SK-N-SH (cell line): ENCODE data around the gene CDK14. TPM values are rescaled to one million over a fixed set of nuclear protein-coding genes. Genes with fewer than 3 reads are reported as not detected.
A peak's percentile ranks its signal among the peaks of the same experiment; 100 is the strongest.

Source experiments
- CTCF ChIA-PET: fragments of 300-600, 350-600 bp; formaldehyde crosslinking; extraction: SDS; loops from one replicate; lab custom pipeline; 2021; lab: Yijun Ruan, JAX
- POLR2A ChIA-PET: fragments of 350-600 bp; sonication (Branson Sonifier 250); formaldehyde crosslinking; extraction: SDS; loops from one replicate; lab custom pipeline; 2020; ENCODE audit warnings: antibody characterized with exemption, inconsistent platforms; lab: Yijun Ruan, JAX
- DNase-seq: peaks from one replicate; pipeline ENCODE4 v3.0.0; 2012
- H2AFZ ChIP-seq: fragments of 200-600 bp; sonication (generic); 2 replicates; pipeline ENCODE4 v1.8.1; 2016; ENCODE audit warnings: antibody characterized with exemption, mild to moderate bottlenecking, low read depth
- H3F3A ChIP-seq: fragments of 200-600 bp; sonication (generic); replicated peaks from 2 replicates; pipeline ENCODE3; 2016; ENCODE audit warnings: antibody characterized with exemption, mild to moderate bottlenecking; ENCODE audit not compliant: insufficient read depth
- H3K27ac ChIP-seq, 2 experiments: fragments of 200-500 bp in 1 of 2; fragments of 200-600 bp in 1 of 2; sonication (Bioruptor generic) in 1 of 2; sonication (generic), shearing (Covaris generic) in 1 of 2; 2 replicates each; pipeline versions ENCODE4 v1.5.1 to v1.6.1; 2014 to 2016; ENCODE audit warnings: low read depth in 2 of 2, inconsistent platforms in 1 of 2, low read length in 1 of 2, mild to moderate bottlenecking in 1 of 2, mixed read lengths in 1 of 2
- H3K27me3 ChIP-seq: fragments of 200-600 bp; sonication (generic), shearing (Covaris generic); 2 replicates; pipeline ENCODE4 v1.6.1; 2016; ENCODE audit warnings: mixed run types; ENCODE audit not compliant: insufficient read depth
- H3K36me3 ChIP-seq, 2 experiments: fragments of 200-500 bp in 1 of 2; fragments of 200-600 bp in 1 of 2; sonication (Bioruptor generic) in 1 of 2; sonication (generic) in 1 of 2; replicated peaks in 1 of 2; 2 replicates each; pipeline versions ENCODE3 to v1.5.1; 2014 to 2016; ENCODE audit warnings: low read length in 1 of 2, mild to moderate bottlenecking in 1 of 2; ENCODE audit not compliant: insufficient read depth in 2 of 2, control insufficient read depth in 1 of 2
- H3K4me1 ChIP-seq, 2 experiments: fragments of 200-500 bp in 1 of 2; fragments of 200-600 bp in 1 of 2; sonication (Bioruptor generic) in 1 of 2; sonication (generic), shearing (Covaris generic) in 1 of 2; 2 replicates each; pipeline versions ENCODE4 v1.5.1 to v1.6.1; 2014 to 2016; ENCODE audit warnings: low read depth in 1 of 2, low read length in 1 of 2, mixed run types in 1 of 2; ENCODE audit not compliant: insufficient read depth in 2 of 2, control insufficient read depth in 1 of 2
- H3K4me2 ChIP-seq: fragments of 200-600 bp; sonication (generic), shearing (Covaris generic); 2 replicates; pipeline ENCODE4 v1.6.1; 2017; ENCODE audit warnings: mixed run types
- H3K4me3 ChIP-seq, 2 experiments: fragments of 200-500 bp in 1 of 2; fragments of 200-600 bp in 1 of 2; sonication (Bioruptor generic) in 1 of 2; sonication (generic), shearing (Covaris generic) in 1 of 2; 2 replicates each; pipeline versions ENCODE4 v1.5.1 to v1.8.1; 2014 to 2016; ENCODE audit warnings: low read depth in 2 of 2, inconsistent platforms in 1 of 2, low read length in 1 of 2, mild to moderate bottlenecking in 1 of 2, mixed read lengths in 1 of 2, moderate library complexity in 1 of 2
- H3K79me2 ChIP-seq: fragments of 200-600 bp; sonication (generic); 2 replicates; pipeline ENCODE4 v1.8.1; 2017; ENCODE audit warnings: mild to moderate bottlenecking; ENCODE audit not compliant: insufficient read depth
- H3K9ac ChIP-seq: fragments of 200-600 bp; sonication (generic); 2 replicates; pipeline ENCODE4 v1.6.1; 2017; ENCODE audit warnings: mixed run types
- H3K9me2 ChIP-seq: fragments of 200-600 bp; sonication (generic); 2 replicates; pipeline ENCODE4 v1.6.1; 2017; ENCODE audit warnings: mixed run types
- H3K9me3 ChIP-seq: fragments of 200-600 bp; sonication (generic); 2 replicates; pipeline ENCODE4 v1.6.1; 2017; ENCODE audit warnings: mixed run types, mild to moderate bottlenecking, moderate library complexity
- H4K20me1 ChIP-seq: fragments of 200-600 bp; sonication (generic); 2 replicates; pipeline ENCODE4 v1.6.1; 2017; ENCODE audit warnings: mild to moderate bottlenecking, mixed run types; ENCODE audit not compliant: insufficient read depth
- EP300 ChIP-seq, 2 experiments: IDR thresholded peaks; 2 replicates each; pipeline versions ENCODE4 v1.4.0 to v1.6.1; 2012; ENCODE audit warnings: borderline replicate concordance in 1 of 2, low read depth in 1 of 2, low read length in 1 of 2
- EZH2phosphoT487 ChIP-seq: fragments of 200-600 bp; sonication (generic); IDR thresholded peaks from 2 replicates; pipeline ENCODE4 v1.6.1; 2017; ENCODE audit warnings: low read depth, mixed run types, mild to moderate bottlenecking, antibody characterized with exemption, moderate library complexity, borderline replicate concordance
- FOSL2 ChIP-seq: IDR thresholded peaks from 2 replicates; pipeline ENCODE4 v1.4.0; 2012; ENCODE audit warnings: low read depth, mild to moderate bottlenecking, moderate library complexity, borderline replicate concordance
- FOXJ3 ChIP-seq: sonication (generic); formaldehyde crosslinking; IDR thresholded peaks from 2 replicates; pipeline ENCODE4 v1.5.1; 2020; ENCODE audit warnings: mild to moderate bottlenecking, missing genetic modification reagents
- GATA2 ChIP-seq: sonication (generic); formaldehyde crosslinking; IDR thresholded peaks from 2 replicates; pipeline ENCODE4 v1.5.0; 2020; ENCODE audit warnings: mild to moderate bottlenecking, missing genetic modification reagents
- MEF2A ChIP-seq: IDR thresholded peaks from 2 replicates; pipeline ENCODE4 v1.4.0; 2012; ENCODE audit warnings: low read depth, borderline replicate concordance
- MXI1 ChIP-seq: IDR thresholded peaks from 2 replicates; pipeline ENCODE4 v1.6.1; 2012; ENCODE audit warnings: mild to moderate bottlenecking, low read depth, low read length, improper control_type of control experiment
- NFIC ChIP-seq: IDR thresholded peaks from 2 replicates; pipeline ENCODE4 v1.4.0; 2012; ENCODE audit warnings: borderline replicate concordance
- NRF1 ChIP-seq: IDR thresholded peaks from 2 replicates; pipeline ENCODE4 v1.6.1; 2012; ENCODE audit warnings: low read depth, mild to moderate bottlenecking, low read length
- RCOR1 ChIP-seq: fragments of 150-350 bp; IDR thresholded peaks from 2 replicates; pipeline ENCODE4 v1.6.1; 2017; ENCODE audit warnings: antibody characterized with exemption, low read length
- SMC3 ChIP-seq: IDR thresholded peaks from 2 replicates; pipeline ENCODE4 v1.6.1; 2012; ENCODE audit warnings: low read depth, low read length, improper control_type of control experiment
- TAF1 ChIP-seq: IDR thresholded peaks from 2 replicates; pipeline ENCODE4 v1.6.1; 2012; ENCODE audit warnings: low read depth, mild to moderate bottlenecking, low read length, moderate library complexity, borderline replicate concordance
- TCF12 ChIP-seq: IDR thresholded peaks from 2 replicates; pipeline ENCODE4 v1.4.0; 2012
- TEAD4 ChIP-seq: IDR thresholded peaks from 2 replicates; pipeline ENCODE4 v1.4.0; 2012; ENCODE audit warnings: mild to moderate bottlenecking, borderline replicate concordance; ENCODE audit not compliant: insufficient read depth
- USF1 ChIP-seq: IDR thresholded peaks from 2 replicates; pipeline ENCODE4 v1.4.0; 2012; ENCODE audit warnings: low read depth, borderline replicate concordance
- USF2 ChIP-seq: fragments of 150-350 bp; IDR thresholded peaks from 2 replicates; pipeline ENCODE4 v1.6.1; 2017; ENCODE audit warnings: antibody characterized with exemption, low read length, low read depth, borderline replicate concordance
- WGBS: methylation state at CpG from one replicate; pipeline ENCODE4 v1.1.6; 2017; ENCODE audit warnings: low lambda C conversion rate; 5-methylcytosine and 5-hydroxymethylcytosine counted together
- polyA plus RNA-seq, 3 experiments: library from polyadenylated mRNA; depleted of rRNA; stranded (reverse); fragments of >200 nt; gene quantifications; 2 replicates each; pipeline ENCODE4 v1.2.3, GENCODE V29; 2012
- TF ChIP-seq, protein P1 (sequence below): IDR thresholded peaks from 2 replicates; pipeline ENCODE4 v1.4.0; 2012; ENCODE audit warnings: low read depth
- TF ChIP-seq, protein P2 (sequence below): IDR thresholded peaks from 2 replicates; pipeline ENCODE4; 2012
- TF ChIP-seq, protein P3 (sequence below): fragments of 150-350 bp; IDR thresholded peaks from 2 replicates; pipeline ENCODE4 v1.6.1; 2016; ENCODE audit warnings: mild to moderate bottlenecking, low read depth, low read length

The CDK14 gene
- polyA plus RNA-seq, 1 of the 3 experiments (the other 2 are of a cell fraction), result 13.9 TPM

DNA sequence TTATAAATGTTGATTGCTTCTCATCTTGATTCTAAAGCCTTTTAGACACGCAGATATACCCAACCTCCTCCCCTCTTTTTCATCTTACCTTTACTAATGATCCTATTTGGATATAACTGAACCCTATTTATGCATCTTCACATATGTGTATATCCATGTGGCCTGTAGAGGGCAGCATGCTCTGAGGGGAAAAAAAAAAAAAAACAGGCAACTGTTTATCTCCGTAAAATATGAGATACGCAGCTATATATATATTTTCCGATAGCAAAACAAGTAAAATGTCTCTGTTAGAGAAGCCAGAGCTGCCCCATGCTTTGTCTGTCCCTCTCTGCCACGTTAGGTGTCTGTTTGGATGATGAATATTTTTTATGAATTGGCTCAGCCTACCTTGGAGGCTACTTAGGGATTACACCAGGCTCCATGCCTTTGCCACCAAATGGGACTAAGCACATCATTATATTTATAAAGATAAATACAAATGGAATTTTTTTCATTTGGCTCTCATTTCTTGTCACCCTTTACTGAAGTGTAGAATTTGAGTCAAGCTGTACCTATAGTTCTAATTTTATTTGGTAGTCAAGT, 493.4 kb downstream of the CDK14 start (continued):
- TF ChIP-seq MEF2A, result no peak
- TF ChIP-seq USF2, result no peak
- no peak for TF ChIP-seq TAF1
- TF ChIP-seq, protein P1, sequence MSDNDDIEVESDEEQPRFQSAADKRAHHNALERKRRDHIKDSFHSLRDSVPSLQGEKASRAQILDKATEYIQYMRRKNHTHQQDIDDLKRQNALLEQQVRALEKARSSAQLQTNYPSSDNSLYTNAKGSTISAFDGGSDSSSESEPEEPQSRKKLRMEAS, result no peak
- TF ChIP-seq MXI1, result no peak
- TF ChIP-seq EP300 (IDR thresholded peaks at IDR 0.05; ENCODE audit: borderline replicate concordance in 1 of 2, low read depth in 1 of 2, low read length in 1 of 2), result no peak
- no peak for TF ChIP-seq USF1
- TF ChIP-seq RCOR1, result no peak; the same call in 1 of the 2 replicates
- peak; percentile 72 for TF ChIP-seq SMC3
- no peak for TF ChIP-seq FOXJ3
- no peak for TF ChIP-seq FOSL2
- TF ChIP-seq, protein P2, sequence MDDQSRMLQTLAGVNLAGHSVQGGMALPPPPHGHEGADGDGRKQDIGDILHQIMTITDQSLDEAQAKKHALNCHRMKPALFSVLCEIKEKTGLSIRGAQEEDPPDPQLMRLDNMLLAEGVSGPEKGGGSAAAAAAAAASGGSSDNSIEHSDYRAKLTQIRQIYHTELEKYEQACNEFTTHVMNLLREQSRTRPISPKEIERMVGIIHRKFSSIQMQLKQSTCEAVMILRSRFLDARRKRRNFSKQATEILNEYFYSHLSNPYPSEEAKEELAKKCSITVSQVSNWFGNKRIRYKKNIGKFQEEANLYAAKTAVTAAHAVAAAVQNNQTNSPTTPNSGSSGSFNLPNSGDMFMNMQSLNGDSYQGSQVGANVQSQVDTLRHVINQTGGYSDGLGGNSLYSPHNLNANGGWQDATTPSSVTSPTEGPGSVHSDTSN, result no peak
- no peak for TF ChIP-seq NRF1
- TF ChIP-seq, protein P3, sequence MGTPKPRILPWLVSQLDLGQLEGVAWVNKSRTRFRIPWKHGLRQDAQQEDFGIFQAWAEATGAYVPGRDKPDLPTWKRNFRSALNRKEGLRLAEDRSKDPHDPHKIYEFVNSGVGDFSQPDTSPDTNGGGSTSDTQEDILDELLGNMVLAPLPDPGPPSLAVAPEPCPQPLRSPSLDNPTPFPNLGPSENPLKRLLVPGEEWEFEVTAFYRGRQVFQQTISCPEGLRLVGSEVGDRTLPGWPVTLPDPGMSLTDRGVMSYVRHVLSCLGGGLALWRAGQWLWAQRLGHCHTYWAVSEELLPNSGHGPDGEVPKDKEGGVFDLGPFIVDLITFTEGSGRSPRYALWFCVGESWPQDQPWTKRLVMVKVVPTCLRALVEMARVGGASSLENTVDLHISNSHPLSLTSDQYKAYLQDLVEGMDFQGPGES, result no peak
- TF ChIP-seq GATA2 (CRISPR knock-in tag), result peak; percentile 23; the same call in 1 of the 2 replicates
- no peak for TF ChIP-seq NFIC
- TF ChIP-seq TCF12, result peak; percentile 28; the same call in 1 of the 2 replicates

DNA sequence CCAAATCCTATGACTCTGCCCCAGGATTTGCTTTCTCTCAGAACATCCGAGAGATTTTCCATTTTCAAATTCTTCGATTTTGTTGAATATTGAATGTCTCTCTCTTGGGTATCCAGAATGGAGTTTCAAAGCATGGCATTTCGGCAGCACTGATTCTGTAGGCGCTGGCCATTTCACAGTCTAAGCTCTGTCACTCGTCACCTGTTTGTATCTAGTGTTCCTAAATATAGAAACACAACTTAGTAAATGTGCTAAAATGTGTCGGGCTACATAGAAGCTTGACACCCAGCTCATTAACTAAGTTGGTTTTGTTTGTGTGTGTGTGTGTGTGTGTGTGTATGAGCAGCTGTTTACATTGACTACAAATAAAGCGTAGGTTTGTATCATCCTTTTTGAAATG, 494.6 kb downstream of the CDK14 start:
- Histone ChIP-seq H3K27ac (no peak overlapping the region), H3K4me1 (0 out of 4 replicates have a peak, but pooled peaks cover 0 to 6% of the 10 kb centered on the region in 2 experiments), H3K9me2 (no peaks in the 10 kb centered on the region), H3K9me3 (no peaks in the 10 kb centered on the region), H2AFZ (no peak overlapping the region), H3F3A (no peaks in the 10 kb centered on the region), H3K9ac (no peak overlapping the region), H3K36me3 (peaks cover 0 to 26% of the 10 kb centered on the region in 2 experiments), H3K27me3 (no peaks in the 10 kb centered on the region), H3K79me2 (no peaks in the 10 kb centered on the region), H4K20me1 (no peaks in the 10 kb centered on the region), H3K4me2 (no peak overlapping the region), H3K4me3 (no peak overlapping the region)
- ChIA-PET POLR2A (no interaction called here), CTCF (interaction anchor here (0.7 to 3.2 kb wide), 30 partner anchors 10 to 1371 kb away, joined by 3 to 22 read pairs (median 5); partner anchors contain the start of gene FZD1)
- no peak for DNase-seq
- WGBS, result 88% methylated on average over 7 of the region's 7 CpGs
- TF ChIP-seq USF2, result no peak
- no peak for TF ChIP-seq TEAD4
- no peak for TF ChIP-seq EZH2phosphoT487
